GM10248 (cell line): ENCODE measurements around the gene SLC2A4RG.

Source experiments
- CTCF ChIA-PET: fragments of 300-600 bp; sonication (Branson Sonifier 250); formaldehyde crosslinking; extraction: SDS; loops from one replicate; lab custom pipeline; 2021; ENCODE audit warnings: antibody characterized with exemption; lab: Yijun Ruan, JAX
- POLR2A ChIA-PET: fragments of 350-650 bp; sonication (Branson Sonifier 250); formaldehyde crosslinking; extraction: SDS; loops from one replicate; lab custom pipeline; 2020; ENCODE audit warnings: antibody characterized with exemption; lab: Yijun Ruan, JAX
- DNase-seq: peaks from one replicate; pipeline ENCODE4 v3.0.0; 2012; ENCODE audit errors: extremely low spot score
- TF ChIP-seq, protein P1 (sequence below): IDR thresholded peaks from 2 replicates; pipeline ENCODE4 v1.5.1; 2012; ENCODE audit warnings: mild to moderate bottlenecking, low read depth; ENCODE audit errors: extremely low read depth, missing control alignments, control extremely low read depth

The SLC2A4RG gene

DNA sequence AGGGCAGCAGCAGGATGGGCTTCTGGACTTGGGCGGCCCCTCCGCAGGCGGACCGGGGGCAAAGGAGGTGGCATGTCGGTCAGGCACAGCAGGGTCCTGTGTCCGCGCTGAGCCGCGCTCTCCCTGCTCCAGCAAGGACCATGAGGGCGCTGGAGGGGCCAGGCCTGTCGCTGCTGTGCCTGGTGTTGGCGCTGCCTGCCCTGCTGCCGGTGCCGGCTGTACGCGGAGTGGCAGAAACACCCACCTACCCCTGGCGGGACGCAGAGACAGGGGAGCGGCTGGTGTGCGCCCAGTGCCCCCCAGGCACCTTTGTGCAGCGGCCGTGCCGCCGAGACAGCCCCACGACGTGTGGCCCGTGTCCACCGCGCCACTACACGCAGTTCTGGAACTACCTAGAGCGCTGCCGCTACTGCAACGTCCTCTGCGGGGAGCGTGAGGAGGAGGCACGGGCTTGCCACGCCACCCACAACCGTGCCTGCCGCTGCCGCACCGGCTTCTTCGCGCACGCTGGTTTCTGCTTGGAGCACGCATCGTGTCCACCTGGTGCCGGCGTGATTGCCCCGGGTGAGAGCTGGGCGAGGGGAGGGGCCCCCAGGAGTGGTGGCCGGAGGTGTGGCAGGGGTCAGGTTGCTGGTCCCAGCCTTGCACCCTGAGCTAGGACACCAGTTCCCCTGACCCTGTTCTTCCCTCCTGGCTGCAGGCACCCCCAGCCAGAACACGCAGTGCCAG lies 42.8 kb upstream of the SLC2A4RG start, which contains the start of gene TNFRSF6B:
TSS of gene TNFRSF6B (plus strand) at position 25 of the 729 bp plus-strand sequence. CDS start at position 141, 116 bp downstream.
- TF ChIP-seq, protein P1, sequence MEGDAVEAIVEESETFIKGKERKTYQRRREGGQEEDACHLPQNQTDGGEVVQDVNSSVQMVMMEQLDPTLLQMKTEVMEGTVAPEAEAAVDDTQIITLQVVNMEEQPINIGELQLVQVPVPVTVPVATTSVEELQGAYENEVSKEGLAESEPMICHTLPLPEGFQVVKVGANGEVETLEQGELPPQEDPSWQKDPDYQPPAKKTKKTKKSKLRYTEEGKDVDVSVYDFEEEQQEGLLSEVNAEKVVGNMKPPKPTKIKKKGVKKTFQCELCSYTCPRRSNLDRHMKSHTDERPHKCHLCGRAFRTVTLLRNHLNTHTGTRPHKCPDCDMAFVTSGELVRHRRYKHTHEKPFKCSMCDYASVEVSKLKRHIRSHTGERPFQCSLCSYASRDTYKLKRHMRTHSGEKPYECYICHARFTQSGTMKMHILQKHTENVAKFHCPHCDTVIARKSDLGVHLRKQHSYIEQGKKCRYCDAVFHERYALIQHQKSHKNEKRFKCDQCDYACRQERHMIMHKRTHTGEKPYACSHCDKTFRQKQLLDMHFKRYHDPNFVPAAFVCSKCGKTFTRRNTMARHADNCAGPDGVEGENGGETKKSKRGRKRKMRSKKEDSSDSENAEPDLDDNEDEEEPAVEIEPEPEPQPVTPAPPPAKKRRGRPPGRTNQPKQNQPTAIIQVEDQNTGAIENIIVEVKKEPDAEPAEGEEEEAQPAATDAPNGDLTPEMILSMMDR: no peak
- no peak for DNase-seq
- POLR2A ChIA-PET: no interaction called here
- CTCF ChIA-PET: interaction anchor here (0.6 to 2.2 kb wide), 3 partner anchors 11 to 159 kb away, joined by 3 to 9 read pairs (median 5); partner anchors contain the start of genes ARFRP1, PTK6 and ZGPAT

DNA sequence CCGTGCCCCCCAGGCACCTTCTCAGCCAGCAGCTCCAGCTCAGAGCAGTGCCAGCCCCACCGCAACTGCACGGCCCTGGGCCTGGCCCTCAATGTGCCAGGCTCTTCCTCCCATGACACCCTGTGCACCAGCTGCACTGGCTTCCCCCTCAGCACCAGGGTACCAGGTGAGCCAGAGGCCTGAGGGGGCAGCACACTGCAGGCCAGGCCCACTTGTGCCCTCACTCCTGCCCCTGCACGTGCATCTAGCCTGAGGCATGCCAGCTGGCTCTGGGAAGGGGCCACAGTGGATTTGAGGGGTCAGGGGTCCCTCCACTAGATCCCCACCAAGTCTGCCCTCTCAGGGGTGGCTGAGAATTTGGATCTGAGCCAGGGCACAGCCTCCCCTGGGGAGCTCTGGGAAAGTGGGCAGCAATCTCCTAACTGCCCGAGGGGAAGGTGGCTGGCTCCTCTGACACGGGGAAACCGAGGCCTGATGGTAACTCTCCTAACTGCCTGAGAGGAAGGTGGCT lies 42.2 kb upstream of the SLC2A4RG start:
- TF ChIP-seq, protein P1: no peak
- DNase-seq: no peak
- ChIA-PET CTCF (interaction anchor here (0.6 to 2.2 kb wide), 4 partner anchors 10 to 160 kb away, joined by 3 to 9 read pairs (median 5); partner anchors contain the start of genes ARFRP1, PTK6 and ZGPAT), POLR2A (no interaction called here)

DNA sequence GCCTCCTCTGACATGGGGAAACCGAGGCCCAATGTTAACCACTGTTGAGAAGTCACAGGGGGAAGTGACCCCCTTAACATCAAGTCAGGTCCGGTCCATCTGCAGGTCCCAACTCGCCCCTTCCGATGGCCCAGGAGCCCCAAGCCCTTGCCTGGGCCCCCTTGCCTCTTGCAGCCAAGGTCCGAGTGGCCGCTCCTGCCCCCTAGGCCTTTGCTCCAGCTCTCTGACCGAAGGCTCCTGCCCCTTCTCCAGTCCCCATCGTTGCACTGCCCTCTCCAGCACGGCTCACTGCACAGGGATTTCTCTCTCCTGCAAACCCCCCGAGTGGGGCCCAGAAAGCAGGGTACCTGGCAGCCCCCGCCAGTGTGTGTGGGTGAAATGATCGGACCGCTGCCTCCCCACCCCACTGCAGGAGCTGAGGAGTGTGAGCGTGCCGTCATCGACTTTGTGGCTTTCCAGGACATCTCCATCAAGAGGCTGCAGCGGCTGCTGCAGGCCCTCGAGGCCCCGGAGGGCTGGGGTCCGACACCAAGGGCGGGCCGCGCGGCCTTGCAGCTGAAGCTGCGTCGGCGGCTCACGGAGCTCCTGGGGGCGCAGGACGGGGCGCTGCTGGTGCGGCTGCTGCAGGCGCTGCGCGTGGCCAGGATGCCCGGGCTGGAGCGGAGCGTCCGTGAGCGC lies 41.6 kb upstream of the SLC2A4RG start:
- CTCF ChIA-PET: interaction anchor here (1.3 kb wide), 2 partner anchors 10 to 161 kb away, joined by 5 read pairs; partner anchors contain the start of genes ARFRP1, PTK6 and ZGPAT
- DNase-seq: no peak
- TF ChIP-seq, protein P1: no peak
- POLR2A ChIA-PET: no interaction called here

DNA sequence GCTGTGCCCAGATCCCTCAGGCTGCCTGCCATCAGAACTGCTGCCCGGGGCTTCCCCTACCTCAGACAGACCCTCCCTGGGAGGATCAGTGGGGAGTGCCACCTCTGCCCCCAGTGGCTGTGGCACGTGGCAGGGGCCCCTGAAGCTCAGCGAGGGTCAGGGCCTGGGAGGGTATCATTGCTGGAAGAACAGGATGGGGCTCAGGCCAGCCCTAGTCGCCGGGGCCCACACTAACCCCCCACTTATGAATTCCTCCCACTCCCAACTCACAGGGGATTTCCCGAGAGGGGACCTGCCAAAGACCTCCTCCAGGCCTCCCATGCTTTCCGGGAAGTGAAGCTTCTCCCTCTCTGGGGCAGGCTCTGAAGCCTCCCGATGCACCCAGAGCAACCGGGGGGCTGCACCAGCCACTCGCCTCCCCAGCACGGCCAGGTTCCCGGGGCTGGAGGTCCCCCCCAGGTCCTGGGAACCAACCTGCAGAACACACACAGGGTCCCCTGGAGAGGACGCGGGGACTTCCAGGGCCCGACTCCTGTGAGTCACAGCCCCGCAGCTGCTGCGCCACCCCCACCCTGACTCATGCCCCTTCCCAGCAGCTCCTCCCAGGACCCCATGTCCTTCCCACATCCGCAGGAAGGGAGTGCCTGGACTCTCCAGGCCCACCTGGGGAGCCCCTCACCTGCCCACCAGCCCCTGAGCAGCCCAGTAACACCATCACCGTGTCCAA lies 40.7 kb upstream of the SLC2A4RG start:
- TF ChIP-seq, protein P1: no peak
- peak; percentile 75 for DNase-seq
- ChIA-PET CTCF (interaction anchor here (0.8 to 1.3 kb wide), 2 partner anchors 9 to 87 kb away, joined by 3 to 5 read pairs; partner anchors contain the start of genes ARFRP1 and ZGPAT), POLR2A (no interaction called here)

DNA sequence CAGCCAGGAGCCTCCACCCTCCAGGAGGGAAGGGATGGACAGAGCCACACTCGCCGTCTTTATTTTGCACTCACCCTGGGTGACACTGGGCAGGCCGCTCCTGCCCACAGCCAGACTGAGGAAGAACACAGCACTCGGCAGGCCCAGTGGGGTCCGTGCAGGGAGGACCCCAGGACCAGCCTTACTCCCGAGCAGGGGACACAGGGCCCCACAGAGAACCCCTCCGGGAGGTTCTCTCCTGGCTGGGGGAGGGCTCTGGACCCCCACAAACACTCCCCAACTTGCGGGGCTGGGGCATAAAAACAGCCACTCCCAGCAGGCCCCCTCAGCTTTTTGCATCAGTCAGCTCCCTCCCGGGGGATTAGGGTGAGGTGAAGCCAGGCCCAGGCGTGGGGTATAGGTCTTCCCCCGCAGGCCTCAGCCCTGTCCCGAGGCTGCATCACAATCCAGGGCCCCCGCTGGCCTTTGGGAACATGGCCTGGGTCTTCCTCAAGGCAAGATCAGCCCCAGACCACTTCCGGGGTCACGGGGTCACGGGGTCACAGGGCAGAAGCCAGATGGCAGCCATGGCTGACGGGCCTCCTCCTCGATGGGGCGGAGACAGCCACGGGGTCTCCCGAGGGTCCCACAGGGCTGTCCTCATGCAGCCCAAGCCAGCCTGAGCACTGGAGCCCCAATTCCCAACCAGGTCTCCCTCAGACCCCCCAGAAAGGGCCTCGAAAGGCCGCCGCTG lies 39.9 kb upstream of the SLC2A4RG start:
- CTCF ChIA-PET: no interaction called here
- DNase-seq: no peak
- TF ChIP-seq, protein P1: no peak
- POLR2A ChIA-PET: no interaction called here
